OCI-LY3 (cell line): Measurements from ENCODE around the gene DEDD2.

Experiments used
- H2AFZ ChIP-seq: fragments of 200-600, 300-600 bp; shearing (Covaris generic); 2 replicates; pipeline ENCODE4 v1.6.0; 2014; ENCODE audit warnings: antibody characterized with exemption, low read depth, low read length
- H3K27ac ChIP-seq: fragments of 200-600, 300-600 bp; sonication (generic); 2 replicates; pipeline ENCODE4 v1.5.1; 2014; ENCODE audit warnings: mild to moderate bottlenecking, low read length, moderate library complexity, mixed read lengths
- H3K27me3 ChIP-seq: fragments of 200-600, 300-600 bp; sonication (generic); 2 replicates; pipeline ENCODE4 v1.6.1; 2014; ENCODE audit warnings: low read depth, low read length, mixed read lengths
- H3K36me3 ChIP-seq: fragments of 200-600, 300-600 bp; sonication (generic); replicated peaks from 2 replicates; pipeline ENCODE3; 2014; ENCODE audit warnings: low read depth, low read length, mixed read lengths
- H3K4me1 ChIP-seq: fragments of 300-600, 200-600 bp; sonication (generic); 2 replicates; pipeline ENCODE4 v1.6.1; 2014; ENCODE audit warnings: low read length, mixed read lengths
- H3K4me2 ChIP-seq: fragments of 200-600, 300-600 bp; sonication (generic); 2 replicates; pipeline ENCODE4 v1.6.1; 2014; ENCODE audit warnings: low read length, mixed read lengths
- H3K4me3 ChIP-seq: fragments of 300-600, 200-600 bp; sonication (generic); 2 replicates; pipeline ENCODE4 v1.5.1; 2014; ENCODE audit warnings: antibody characterized with exemption, mild to moderate bottlenecking, low read length, moderate library complexity
- H3K79me2 ChIP-seq: fragments of 300-600, 200-600 bp; shearing (Covaris generic); 2 replicates; pipeline ENCODE4 v1.6.1; 2014; ENCODE audit warnings: mild to moderate bottlenecking, low read length, mixed read lengths
- H3K9ac ChIP-seq: fragments of 300-600, 200-600 bp; shearing (Covaris generic); 2 replicates; pipeline ENCODE4 v1.6.0; 2014; ENCODE audit warnings: mild to moderate bottlenecking, low read length, moderate library complexity
- H3K9me3 ChIP-seq: fragments of 200-600, 300-600 bp; shearing (Covaris generic); 2 replicates; pipeline ENCODE4 v1.6.1; 2014; ENCODE audit warnings: low read length, mixed read lengths; ENCODE audit not compliant: insufficient read depth
- H4K20me1 ChIP-seq: fragments of 200-600, 300-600 bp; sonication (generic); 2 replicates; pipeline ENCODE4 v1.6.1; 2016; ENCODE audit warnings: low read length, mixed read lengths; ENCODE audit not compliant: insufficient read depth
- CTCF ChIP-seq: fragments of 200-600, 300-600 bp; sonication (generic); IDR thresholded peaks from 2 replicates; pipeline ENCODE4 v1.5.1; 2014; ENCODE audit warnings: antibody characterized with exemption, low read length, low read depth
- EZH2phosphoT487 ChIP-seq: fragments of 200-600 bp; shearing (Covaris generic); IDR thresholded peaks from 2 replicates; pipeline ENCODE4 v1.6.1; 2018; ENCODE audit warnings: antibody characterized with exemption, mixed run types, low read depth

The DEDD2 gene

GRCh38 chr19:42235181-42235580 lies 17.7 kb upstream of the DEDD2 start:
- Histone ChIP-seq H3K27ac (no peak overlapping the region), H3K9me3 (no peaks in the 10 kb centered on the region), H3K9ac (no peak overlapping the region), H3K4me2 (no peak overlapping the region), H2AFZ (no peak overlapping the region), H3K79me2 (peaks cover 22% of the 10 kb centered on the region), H3K4me3 (no peak overlapping the region), H3K27me3 (no peaks in the 10 kb centered on the region), H4K20me1 (no peaks in the 10 kb centered on the region; the same call in 1 of the 2 replicates), H3K4me1 (no peaks in the 10 kb centered on the region), H3K36me3 (peaks cover 67% of the 10 kb centered on the region)
- TF ChIP-seq EZH2phosphoT487 (no peak), CTCF (no peak)

DNA sequence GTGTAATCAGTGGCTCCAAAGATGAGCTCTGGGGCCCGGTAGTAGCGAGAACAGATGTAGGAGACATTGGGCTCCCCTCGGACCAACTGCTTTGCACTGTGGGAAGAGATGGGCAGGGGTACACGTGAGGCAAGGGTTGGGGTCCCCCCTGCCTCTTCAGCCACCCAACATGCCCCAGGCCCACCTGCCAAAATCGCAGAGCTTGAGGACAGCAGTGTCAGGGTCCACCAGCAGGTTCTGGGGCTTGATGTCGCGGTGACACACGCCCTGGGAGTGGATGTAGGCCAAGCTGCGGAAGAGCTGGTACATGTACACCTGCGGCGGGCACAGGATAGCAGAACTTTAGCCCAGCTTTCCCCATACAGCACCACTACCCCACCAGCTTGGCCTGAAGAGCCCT lies 16.9 kb upstream of the DEDD2 start:
- Histone ChIP-seq H3K79me2 (peaks cover 22% of the 10 kb centered on the region), H3K27ac (no peak overlapping the region), H3K4me2 (no peak overlapping the region), H3K9me3 (no peaks in the 10 kb centered on the region), H2AFZ (no peak overlapping the region), H3K27me3 (no peaks in the 10 kb centered on the region), H4K20me1 (peaks cover 5% of the 10 kb centered on the region; the same call in 1 of the 2 replicates), H3K4me1 (no peaks in the 10 kb centered on the region), H3K36me3 (peaks cover 70% of the 10 kb centered on the region), H3K9ac (no peak overlapping the region), H3K4me3 (no peak overlapping the region)
- no peak for TF ChIP-seq EZH2phosphoT487

GRCh38 chr19:42233678-42234292 lies 16.3 kb upstream of the DEDD2 start:
- no peaks in the 10 kb centered on the region for H3K9me3 ChIP-seq

GRCh38 chr19:42233106-42233505 lies 15.6 kb upstream of the DEDD2 start:
- Histone ChIP-seq H3K4me3 (no peak overlapping the region), H2AFZ (no peak overlapping the region), H4K20me1 (peaks cover 12% of the 10 kb centered on the region; the same call in 1 of the 2 replicates), H3K36me3 (peaks cover 73% of the 10 kb centered on the region), H3K4me1 (no peaks in the 10 kb centered on the region), H3K4me2 (no peak overlapping the region), H3K27ac (no peak overlapping the region), H3K79me2 (peaks cover 26% of the 10 kb centered on the region), H3K9ac (no peak overlapping the region), H3K9me3 (no peaks in the 10 kb centered on the region), H3K27me3 (no peaks in the 10 kb centered on the region)
- no peak for TF ChIP-seq CTCF
- no peak for TF ChIP-seq EZH2phosphoT487

More at GRCh38 chr19:42233678-42234292, 16.3 kb upstream of the DEDD2 start:
- H3K4me3 ChIP-seq: no peak overlapping the region
- H3K27ac ChIP-seq: no peak overlapping the region
- H2AFZ ChIP-seq: no peak overlapping the region
- peaks cover 22% of the 10 kb centered on the region for H3K79me2 ChIP-seq
- peaks cover 11% of the 10 kb centered on the region; the same call in 1 of the 2 replicates for H4K20me1 ChIP-seq
- peaks cover 73% of the 10 kb centered on the region for H3K36me3 ChIP-seq
- no peak for TF ChIP-seq EZH2phosphoT487
- TF ChIP-seq CTCF: no peak
- no peaks in the 10 kb centered on the region for H3K4me1 ChIP-seq
- no peak overlapping the region for H3K4me2 ChIP-seq
- H3K27me3 ChIP-seq: no peaks in the 10 kb centered on the region
- H3K9ac ChIP-seq: no peak overlapping the region
